Measurements from ENCODE around the gene TMEM17. TPM values are rescaled to one million over a fixed set of nuclear protein-coding genes. Genes with fewer than 3 reads are reported as not detected.

TMEM17 gene
- total RNA-seq, 1 experiment from 2014 or later: 3.2 TPM

DNA sequence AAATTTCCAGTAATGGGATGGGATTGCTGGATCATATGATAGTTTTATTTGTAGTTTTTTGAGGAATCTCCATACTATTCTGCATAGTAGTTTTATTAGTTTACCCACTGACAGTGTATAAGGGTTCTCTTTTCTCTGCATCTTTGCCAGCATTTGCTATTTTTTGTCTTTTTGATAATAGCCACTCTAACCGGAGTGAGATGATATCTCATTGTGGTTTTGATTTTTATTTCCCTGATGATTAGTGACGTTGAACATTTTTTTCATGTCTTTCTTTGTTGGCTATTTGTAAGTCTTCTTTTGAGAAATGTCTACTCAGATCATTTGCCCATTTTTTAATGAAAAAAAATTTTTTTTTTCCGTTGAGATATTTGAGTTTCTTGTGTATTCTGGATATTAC, 26.1 kb downstream of the TMEM17 start:
- no peak overlapping the region for H3K4me2 ChIP-seq (ENCODE audit: low read length)
- ChIA-PET RAD21 (ENCODE audit: low non-redundant PET in 1 of 2, low total read pairs in 2 of 2, uncharacterized antibody in 2 of 2, unreplicated experiment in 2 of 2) (no interaction called here), CTCF (no interaction called here), POLR2A (no interaction called here)
- H2AFZ ChIP-seq (ENCODE audit: low read depth, low read length, poor library complexity, severe bottlenecking): no peak overlapping the region
- no peak overlapping the region for H3K27ac ChIP-seq (ENCODE audit: low read depth, low read length)
- no peak overlapping the region for H3K4me3 ChIP-seq (replicated peaks in 1 of 2; ENCODE audit: low read depth in 1 of 2, low read length in 2 of 2)
- DNase-seq (ENCODE audit: low read depth, low spot score) (no peak), ATAC-seq (no peak)
- no peak overlapping the region for H3K9ac ChIP-seq (ENCODE audit: low read length)
- H3K27me3 ChIP-seq (ENCODE audit: insufficient read depth, low read length): no peaks in the 10 kb centered on the region
- H3K9me3 ChIP-seq (ENCODE audit: control insufficient read depth in 1 of 2, insufficient read depth in 1 of 2, low read depth in 1 of 2, low read length in 2 of 2): no peaks in the 10 kb centered on the region
- no peaks in the 10 kb centered on the region for H3K79me2 ChIP-seq (ENCODE audit: insufficient read depth, low read length)
- H3K36me3 ChIP-seq (ENCODE audit: control insufficient read depth in 1 of 2, insufficient read depth in 2 of 2, low read length in 2 of 2): no peaks in the 10 kb centered on the region
- no peak for TF ChIP-seq EZH2 (IDR thresholded peaks at IDR 0.05)
- no peak for TF ChIP-seq POLR2A (IDR thresholded peaks at IDR 0.05; ENCODE audit: borderline replicate concordance, extremely low read depth, insufficient read depth, insufficient read length)
- TF ChIP-seq SP1 (IDR thresholded peaks at IDR 0.05; ENCODE audit: low read depth): no peak
- TF ChIP-seq EGR1 (IDR thresholded peaks at IDR 0.05; ENCODE audit: low read depth): no peak
- TF ChIP-seq POLR2AphosphoS5 (IDR thresholded peaks at IDR 0.05; ENCODE audit: low read depth, low read length): no peak
- TF ChIP-seq ZNF274 (IDR thresholded peaks at IDR 0.05; ENCODE audit: low read depth, low read length): no peak
- TF ChIP-seq ZFX (IDR thresholded peaks at IDR 0.05): no peak
- TF ChIP-seq, protein P1, sequence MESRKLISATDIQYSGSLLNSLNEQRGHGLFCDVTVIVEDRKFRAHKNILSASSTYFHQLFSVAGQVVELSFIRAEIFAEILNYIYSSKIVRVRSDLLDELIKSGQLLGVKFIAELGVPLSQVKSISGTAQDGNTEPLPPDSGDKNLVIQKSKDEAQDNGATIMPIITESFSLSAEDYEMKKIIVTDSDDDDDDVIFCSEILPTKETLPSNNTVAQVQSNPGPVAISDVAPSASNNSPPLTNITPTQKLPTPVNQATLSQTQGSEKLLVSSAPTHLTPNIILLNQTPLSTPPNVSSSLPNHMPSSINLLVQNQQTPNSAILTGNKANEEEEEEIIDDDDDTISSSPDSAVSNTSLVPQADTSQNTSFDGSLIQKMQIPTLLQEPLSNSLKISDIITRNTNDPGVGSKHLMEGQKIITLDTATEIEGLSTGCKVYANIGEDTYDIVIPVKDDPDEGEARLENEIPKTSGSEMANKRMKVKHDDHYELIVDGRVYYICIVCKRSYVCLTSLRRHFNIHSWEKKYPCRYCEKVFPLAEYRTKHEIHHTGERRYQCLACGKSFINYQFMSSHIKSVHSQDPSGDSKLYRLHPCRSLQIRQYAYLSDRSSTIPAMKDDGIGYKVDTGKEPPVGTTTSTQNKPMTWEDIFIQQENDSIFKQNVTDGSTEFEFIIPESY (IDR thresholded peaks at IDR 0.05; ENCODE audit: extremely low read depth, insufficient replicate concordance, low read length): no peak
- no peak for TF ChIP-seq EZH2phosphoT487 (IDR thresholded peaks at IDR 0.05; ENCODE audit: borderline replicate concordance)
- TF ChIP-seq, protein P2, sequence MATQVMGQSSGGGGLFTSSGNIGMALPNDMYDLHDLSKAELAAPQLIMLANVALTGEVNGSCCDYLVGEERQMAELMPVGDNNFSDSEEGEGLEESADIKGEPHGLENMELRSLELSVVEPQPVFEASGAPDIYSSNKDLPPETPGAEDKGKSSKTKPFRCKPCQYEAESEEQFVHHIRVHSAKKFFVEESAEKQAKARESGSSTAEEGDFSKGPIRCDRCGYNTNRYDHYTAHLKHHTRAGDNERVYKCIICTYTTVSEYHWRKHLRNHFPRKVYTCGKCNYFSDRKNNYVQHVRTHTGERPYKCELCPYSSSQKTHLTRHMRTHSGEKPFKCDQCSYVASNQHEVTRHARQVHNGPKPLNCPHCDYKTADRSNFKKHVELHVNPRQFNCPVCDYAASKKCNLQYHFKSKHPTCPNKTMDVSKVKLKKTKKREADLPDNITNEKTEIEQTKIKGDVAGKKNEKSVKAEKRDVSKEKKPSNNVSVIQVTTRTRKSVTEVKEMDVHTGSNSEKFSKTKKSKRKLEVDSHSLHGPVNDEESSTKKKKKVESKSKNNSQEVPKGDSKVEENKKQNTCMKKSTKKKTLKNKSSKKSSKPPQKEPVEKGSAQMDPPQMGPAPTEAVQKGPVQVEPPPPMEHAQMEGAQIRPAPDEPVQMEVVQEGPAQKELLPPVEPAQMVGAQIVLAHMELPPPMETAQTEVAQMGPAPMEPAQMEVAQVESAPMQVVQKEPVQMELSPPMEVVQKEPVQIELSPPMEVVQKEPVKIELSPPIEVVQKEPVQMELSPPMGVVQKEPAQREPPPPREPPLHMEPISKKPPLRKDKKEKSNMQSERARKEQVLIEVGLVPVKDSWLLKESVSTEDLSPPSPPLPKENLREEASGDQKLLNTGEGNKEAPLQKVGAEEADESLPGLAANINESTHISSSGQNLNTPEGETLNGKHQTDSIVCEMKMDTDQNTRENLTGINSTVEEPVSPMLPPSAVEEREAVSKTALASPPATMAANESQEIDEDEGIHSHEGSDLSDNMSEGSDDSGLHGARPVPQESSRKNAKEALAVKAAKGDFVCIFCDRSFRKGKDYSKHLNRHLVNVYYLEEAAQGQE (IDR thresholded peaks at IDR 0.05; ENCODE audit: low read depth): no peak
- TF ChIP-seq YY1 (IDR thresholded peaks at IDR 0.05; ENCODE audit: extremely low read depth, insufficient replicate concordance, low read depth, low read length): no peak
- no peak for TF ChIP-seq RAD21 (IDR thresholded peaks at IDR 0.05; ENCODE audit: low read depth)
- TF ChIP-seq TCF7L2 (IDR thresholded peaks at IDR 0.05; ENCODE audit: borderline replicate concordance, extremely low read depth, insufficient read depth, insufficient read length): no peak
- TF ChIP-seq, protein P3, sequence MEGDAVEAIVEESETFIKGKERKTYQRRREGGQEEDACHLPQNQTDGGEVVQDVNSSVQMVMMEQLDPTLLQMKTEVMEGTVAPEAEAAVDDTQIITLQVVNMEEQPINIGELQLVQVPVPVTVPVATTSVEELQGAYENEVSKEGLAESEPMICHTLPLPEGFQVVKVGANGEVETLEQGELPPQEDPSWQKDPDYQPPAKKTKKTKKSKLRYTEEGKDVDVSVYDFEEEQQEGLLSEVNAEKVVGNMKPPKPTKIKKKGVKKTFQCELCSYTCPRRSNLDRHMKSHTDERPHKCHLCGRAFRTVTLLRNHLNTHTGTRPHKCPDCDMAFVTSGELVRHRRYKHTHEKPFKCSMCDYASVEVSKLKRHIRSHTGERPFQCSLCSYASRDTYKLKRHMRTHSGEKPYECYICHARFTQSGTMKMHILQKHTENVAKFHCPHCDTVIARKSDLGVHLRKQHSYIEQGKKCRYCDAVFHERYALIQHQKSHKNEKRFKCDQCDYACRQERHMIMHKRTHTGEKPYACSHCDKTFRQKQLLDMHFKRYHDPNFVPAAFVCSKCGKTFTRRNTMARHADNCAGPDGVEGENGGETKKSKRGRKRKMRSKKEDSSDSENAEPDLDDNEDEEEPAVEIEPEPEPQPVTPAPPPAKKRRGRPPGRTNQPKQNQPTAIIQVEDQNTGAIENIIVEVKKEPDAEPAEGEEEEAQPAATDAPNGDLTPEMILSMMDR (IDR thresholded peaks at IDR 0.05 in 2 of 3, conservative IDR thresholded peaks at IDR 0.05 in 1 of 3; ENCODE audit: borderline replicate concordance in 1 of 3, insufficient read depth in 1 of 3, low read depth in 2 of 3, low read length in 2 of 3): no peak
- intact Hi-C loops (cut with micrococcal nuclease): no loop called here
- peaks cover 4 to 9% of the 10 kb centered on the region in 2 experiments; a peak in 3 of 4 replicates for H3K4me1 ChIP-seq (ENCODE audit: control insufficient read depth in 1 of 2, insufficient read depth in 2 of 2, low read length in 2 of 2)
- no peaks in the 10 kb centered on the region for H4K20me1 ChIP-seq (ENCODE audit: insufficient read depth)
- no peaks in the 10 kb centered on the region for H3K9me2 ChIP-seq (ENCODE audit: insufficient read depth)
- no TSS peak for BruUV-seq (replicated peaks)
